ENCODE measurements around the gene CPNE1.

Gene CPNE1

DNA sequence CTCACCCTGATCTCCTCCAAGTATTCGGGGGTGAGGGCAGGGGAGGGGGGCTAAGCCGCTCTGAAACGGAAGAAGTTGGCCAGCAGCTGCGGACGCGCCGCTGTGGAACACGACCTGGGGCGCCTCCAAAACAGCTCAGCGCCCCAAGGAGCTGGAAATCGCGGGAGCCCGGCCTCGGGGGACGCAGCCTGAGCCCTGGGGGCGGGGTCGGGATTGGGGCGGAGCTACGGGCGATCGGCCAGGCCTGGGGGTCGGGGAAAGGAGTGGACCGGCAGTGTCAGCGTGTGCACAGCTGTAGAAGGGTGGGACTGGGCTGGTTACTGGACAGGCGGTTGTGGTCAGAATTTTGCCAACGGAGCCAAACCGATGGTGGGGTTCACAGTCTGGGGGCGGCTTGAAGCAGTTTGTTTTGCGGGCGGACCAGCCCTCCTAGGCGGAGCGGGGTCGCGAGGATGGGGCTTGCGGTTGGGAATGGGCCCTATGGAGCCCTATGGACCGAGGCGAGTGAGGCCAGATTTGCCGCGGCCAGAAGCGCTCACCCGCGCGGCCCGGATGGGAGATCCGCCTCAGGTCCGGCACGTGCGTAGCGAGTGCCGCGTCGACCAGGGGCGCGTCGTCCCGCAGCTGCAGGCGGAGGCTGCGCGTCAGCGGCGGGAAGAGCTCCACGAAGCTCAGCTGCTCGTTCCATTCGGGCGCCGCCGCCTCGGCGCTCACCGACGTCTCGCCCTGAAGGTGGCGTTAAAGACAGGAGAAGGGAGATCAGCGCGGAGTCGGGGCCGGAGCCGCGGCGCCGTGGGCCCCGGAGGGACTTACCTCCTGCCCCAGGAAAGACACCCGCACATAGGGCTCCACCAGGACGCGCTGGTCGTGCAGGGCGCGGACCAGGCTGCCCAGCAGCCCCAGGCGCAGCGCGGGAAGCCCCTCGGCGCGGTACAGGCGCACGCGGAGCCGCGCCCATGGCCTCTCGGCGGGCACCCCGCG is 63.4 kb downstream of the CPNE1 start:
- DNase-seq (ENCODE audit: low read depth in 1 of 2, low spot score in 1 of 2): peak; percentile 60 to 83
- H3K4me3 ChIP-seq (replicated peaks; ENCODE audit: insufficient read depth, low read length): peak overlapping the region; percentile 25

GRCh38 chr20:35600176-35600992 is 64.3 kb downstream of the CPNE1 start:
- TF ChIP-seq REST (IDR thresholded peaks at IDR 0.05; ENCODE audit: insufficient replicate concordance, low read depth) (no peak), POLR2AphosphoS5 (IDR thresholded peaks at IDR 0.05; ENCODE audit: low read depth) (no peak), GABPA (IDR thresholded peaks at IDR 0.05; ENCODE audit: low read depth) (no peak)
- TF ChIP-seq, protein P1, sequence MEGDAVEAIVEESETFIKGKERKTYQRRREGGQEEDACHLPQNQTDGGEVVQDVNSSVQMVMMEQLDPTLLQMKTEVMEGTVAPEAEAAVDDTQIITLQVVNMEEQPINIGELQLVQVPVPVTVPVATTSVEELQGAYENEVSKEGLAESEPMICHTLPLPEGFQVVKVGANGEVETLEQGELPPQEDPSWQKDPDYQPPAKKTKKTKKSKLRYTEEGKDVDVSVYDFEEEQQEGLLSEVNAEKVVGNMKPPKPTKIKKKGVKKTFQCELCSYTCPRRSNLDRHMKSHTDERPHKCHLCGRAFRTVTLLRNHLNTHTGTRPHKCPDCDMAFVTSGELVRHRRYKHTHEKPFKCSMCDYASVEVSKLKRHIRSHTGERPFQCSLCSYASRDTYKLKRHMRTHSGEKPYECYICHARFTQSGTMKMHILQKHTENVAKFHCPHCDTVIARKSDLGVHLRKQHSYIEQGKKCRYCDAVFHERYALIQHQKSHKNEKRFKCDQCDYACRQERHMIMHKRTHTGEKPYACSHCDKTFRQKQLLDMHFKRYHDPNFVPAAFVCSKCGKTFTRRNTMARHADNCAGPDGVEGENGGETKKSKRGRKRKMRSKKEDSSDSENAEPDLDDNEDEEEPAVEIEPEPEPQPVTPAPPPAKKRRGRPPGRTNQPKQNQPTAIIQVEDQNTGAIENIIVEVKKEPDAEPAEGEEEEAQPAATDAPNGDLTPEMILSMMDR (IDR thresholded peaks at IDR 0.05; ENCODE audit: insufficient read depth, low read length): no peak
- DNase-seq (ENCODE audit: low read depth in 1 of 2, low spot score in 1 of 2): no peak
- no peak overlapping the region for H3K4me3 ChIP-seq (replicated peaks; ENCODE audit: insufficient read depth, low read length)

More for the DNA sequence above, 63.4 kb downstream of the CPNE1 start:
- no peak overlapping the region for H3K27ac ChIP-seq (replicated peaks)
- TF ChIP-seq, protein P1 (IDR thresholded peaks at IDR 0.05; ENCODE audit: insufficient read depth, low read length): peak; percentile 18
- TF ChIP-seq POLR2AphosphoS5 (IDR thresholded peaks at IDR 0.05; ENCODE audit: low read depth): 0 out of 2 replicates have a peak, but pooled peaks have one; percentile 29
- no peak for TF ChIP-seq SPI1 (IDR thresholded peaks at IDR 0.05; ENCODE audit: borderline replicate concordance, low read depth)
- no peak for TF ChIP-seq REST (IDR thresholded peaks at IDR 0.05; ENCODE audit: insufficient replicate concordance, low read depth)
- peaks cover 19% of the 10 kb centered on the region for H3K27me3 ChIP-seq (ENCODE audit: insufficient read depth, poor library complexity, severe bottlenecking)

DNA sequence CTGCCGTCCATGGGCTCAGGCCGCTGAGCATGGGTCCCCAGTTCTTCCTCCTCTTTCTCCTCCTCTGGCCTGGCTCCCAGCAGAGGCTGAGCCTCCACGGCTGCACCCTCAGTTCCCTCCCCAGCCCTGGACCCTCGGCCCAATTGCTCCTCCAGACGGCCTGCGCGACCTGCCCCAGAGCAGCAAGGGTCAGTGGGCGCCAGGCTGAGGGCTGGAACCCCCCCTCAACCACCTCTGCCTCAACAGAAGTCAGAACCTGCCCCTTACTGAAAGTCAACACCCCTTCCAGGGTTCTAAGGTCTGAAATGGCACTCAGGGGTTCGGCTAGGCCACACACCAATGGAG is 65.0 kb downstream of the CPNE1 start:
- H3K27me3 ChIP-seq (ENCODE audit: insufficient read depth, poor library complexity, severe bottlenecking): peaks cover 19% of the 10 kb centered on the region
- TF ChIP-seq POLR2AphosphoS5 (IDR thresholded peaks at IDR 0.05; ENCODE audit: low read depth): no peak
- TF ChIP-seq, protein P1 (IDR thresholded peaks at IDR 0.05; ENCODE audit: insufficient read depth, low read length): no peak
- TF ChIP-seq GABPA (IDR thresholded peaks at IDR 0.05; ENCODE audit: low read depth): no peak
- no peak for TF ChIP-seq SPI1 (IDR thresholded peaks at IDR 0.05; ENCODE audit: borderline replicate concordance, low read depth)
- TF ChIP-seq REST (IDR thresholded peaks at IDR 0.05; ENCODE audit: insufficient replicate concordance, low read depth): no peak
- DNase-seq (ENCODE audit: low read depth in 1 of 2, low spot score in 1 of 2): no peak
- no peak overlapping the region for H3K4me3 ChIP-seq (replicated peaks; ENCODE audit: insufficient read depth, low read length)
- H3K27ac ChIP-seq (replicated peaks): no peak overlapping the region

More at GRCh38 chr20:35600176-35600992, 64.3 kb downstream of the CPNE1 start:
- Histone ChIP-seq H3K27me3 (ENCODE audit: insufficient read depth, poor library complexity, severe bottlenecking) (peaks cover 19% of the 10 kb centered on the region), H3K27ac (replicated peaks) (no peak overlapping the region)

All from HL-60 (cell line).